ENCODE measurements around the gene C1orf146. TPM values are rescaled to one million over a fixed set of nuclear protein-coding genes. Genes with fewer than 3 reads are reported as not detected.

C1orf146 gene
- total RNA-seq, 2 donors from 2014 or later = not detected

- Histone ChIP-seq H3K27me3 (no peaks in the 10 kb centered on the region), H3K9ac (ENCODE audit: low read depth in 2 of 2, low read length in 2 of 2) (no peak overlapping the region), H3K27ac (no peak overlapping the region), H3K4me3 (no peak overlapping the region), H3K4me1 (no peaks in the 10 kb centered on the region), H3K36me3 (no peaks in the 10 kb centered on the region), H3K9me3 (no peaks in the 10 kb centered on the region)
- no peak for DNase-seq
- intact Hi-C loops (cut with DNase I) = no loop called here
- TF ChIP-seq CTCF (IDR thresholded peaks at IDR 0.05) = no peak
Observed at GRCh38 chr1:92188436-92189255, 29.1 kb upstream of the C1orf146 start.

- Histone ChIP-seq H3K9me3 (no peaks in the 10 kb centered on the region), H3K4me1 (no peaks in the 10 kb centered on the region), H3K27ac (no peak overlapping the region), H3K27me3 (no peaks in the 10 kb centered on the region), H3K36me3 (no peaks in the 10 kb centered on the region), H3K9ac (ENCODE audit: low read depth in 2 of 2, low read length in 2 of 2) (no peak overlapping the region), H3K4me3 (no peak overlapping the region)
- intact Hi-C loops (cut with DNase I) = no loop called here
- no peak for TF ChIP-seq CTCF (IDR thresholded peaks at IDR 0.05)
- no peak for DNase-seq
Observed at GRCh38 chr1:92191726-92192125, 26.0 kb upstream of the C1orf146 start.

GRCh38 chr1:92192246-92192645 is 25.5 kb upstream of the C1orf146 start:
- Histone ChIP-seq H3K4me3 (no peak overlapping the region), H3K36me3 (no peaks in the 10 kb centered on the region), H3K9me3 (no peaks in the 10 kb centered on the region), H3K27me3 (no peaks in the 10 kb centered on the region), H3K4me1 (no peaks in the 10 kb centered on the region), H3K27ac (no peak overlapping the region), H3K9ac (ENCODE audit: low read depth in 2 of 2, low read length in 2 of 2) (no peak overlapping the region)
- no peak for TF ChIP-seq CTCF (IDR thresholded peaks at IDR 0.05)
- DNase-seq = no peak
- intact Hi-C loops (cut with DNase I) = no loop called here

GRCh38 chr1:92194511-92194910 is 23.2 kb upstream of the C1orf146 start:
- TF ChIP-seq CTCF (IDR thresholded peaks at IDR 0.05) = no peak
- Histone ChIP-seq H3K27ac (no peak overlapping the region), H3K27me3 (no peaks in the 10 kb centered on the region), H3K36me3 (no peaks in the 10 kb centered on the region), H3K4me1 (no peaks in the 10 kb centered on the region), H3K4me3 (no peak overlapping the region), H3K9ac (ENCODE audit: low read depth in 2 of 2, low read length in 2 of 2) (no peak overlapping the region), H3K9me3 (no peaks in the 10 kb centered on the region)
- no peak for DNase-seq
- intact Hi-C loops (cut with DNase I) = no loop called here

- no peak overlapping the region for H3K4me3 ChIP-seq
- no peaks in the 10 kb centered on the region for H3K36me3 ChIP-seq
- no peak for TF ChIP-seq CTCF (IDR thresholded peaks at IDR 0.05)
- H3K27ac ChIP-seq = no peak overlapping the region
- DNase-seq = no peak
- no peak overlapping the region for H3K9ac ChIP-seq (ENCODE audit: low read depth in 2 of 2, low read length in 2 of 2)
- no peaks in the 10 kb centered on the region for H3K9me3 ChIP-seq
- intact Hi-C loops (cut with DNase I) = no loop called here
- no peaks in the 10 kb centered on the region for H3K27me3 ChIP-seq
- no peaks in the 10 kb centered on the region for H3K4me1 ChIP-seq
Observed at GRCh38 chr1:92201973-92202372, 15.7 kb upstream of the C1orf146 start.
